Muscle of arm (tissue), 12 donors: ENCODE results near the gene ACACA. TPM values are rescaled to one million over a fixed set of nuclear protein-coding genes. Genes with fewer than 3 reads are reported as not detected.

ENCODE experiments used
- DNase-seq: peaks from one replicate; pipeline ENCODE4 v3.0.0-alpha.2; 2013
- polyA plus RNA-seq, 12 donors: library from polyadenylated mRNA; unstranded; fragments of 120-200 nt; gene quantifications; one replicate each; pipeline ENCODE4 v1.2.1, GENCODE V29; 2013; ENCODE audit not compliant: insufficient read length in 12 of 12

Gene ACACA
- polyA plus RNA-seq, 12 donors: 21.6 to 54.8 (median 29.8) TPM; not detected in 1

DNA sequence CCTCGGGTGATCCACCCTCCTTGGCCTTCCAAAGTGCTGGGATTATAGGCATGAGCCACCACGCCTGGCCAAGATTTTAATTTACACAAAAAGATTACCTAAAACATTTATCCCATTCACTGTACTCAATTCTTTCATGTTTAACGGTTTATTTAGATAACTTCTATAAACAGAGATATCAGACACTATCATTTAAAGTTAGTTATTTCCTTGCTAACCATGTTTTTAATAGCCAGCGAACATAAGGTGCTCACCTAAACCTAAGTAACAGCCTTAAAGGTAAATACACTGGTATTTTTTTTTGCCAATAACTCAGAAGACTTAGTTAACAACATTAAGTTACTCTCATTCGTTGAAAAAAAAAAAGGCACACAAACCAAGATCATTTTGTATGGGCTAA, 112.9 kb downstream of the ACACA start:
- DNase-seq: no peak

DNA sequence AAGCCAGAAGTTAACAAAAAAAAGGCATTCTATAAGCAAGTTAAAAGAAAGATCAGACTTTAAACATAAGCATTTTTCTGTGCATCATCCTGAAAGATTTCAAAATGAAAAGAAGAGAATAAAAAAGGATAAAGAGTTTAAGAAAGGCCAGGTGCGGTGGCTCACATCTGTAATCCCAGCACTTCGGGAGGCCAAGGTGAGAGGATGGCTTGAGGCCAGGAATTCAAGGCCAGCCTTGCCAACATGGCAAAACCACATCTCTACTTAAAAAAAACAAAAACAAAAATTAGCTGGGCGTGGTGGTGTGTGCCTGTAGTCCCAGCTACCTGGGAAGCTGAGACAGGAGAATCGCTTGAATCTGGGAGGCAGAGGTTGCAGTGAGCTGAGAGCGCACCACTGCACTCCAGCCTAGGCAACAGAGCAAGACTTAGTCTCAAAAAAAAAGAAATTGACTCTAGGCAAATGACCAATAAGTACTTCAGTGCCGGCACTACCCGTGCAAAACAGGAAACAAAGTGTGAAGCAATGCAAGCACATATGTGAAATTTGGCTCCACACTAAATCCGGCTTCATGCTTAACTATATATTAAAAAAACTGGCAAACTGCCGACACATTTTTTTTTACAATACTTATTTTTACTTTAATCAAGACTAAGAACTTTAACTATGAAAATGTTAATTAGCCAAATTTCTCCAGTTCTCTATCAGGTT, 114.1 kb downstream of the ACACA start:
- DNase-seq: no peak

DNA sequence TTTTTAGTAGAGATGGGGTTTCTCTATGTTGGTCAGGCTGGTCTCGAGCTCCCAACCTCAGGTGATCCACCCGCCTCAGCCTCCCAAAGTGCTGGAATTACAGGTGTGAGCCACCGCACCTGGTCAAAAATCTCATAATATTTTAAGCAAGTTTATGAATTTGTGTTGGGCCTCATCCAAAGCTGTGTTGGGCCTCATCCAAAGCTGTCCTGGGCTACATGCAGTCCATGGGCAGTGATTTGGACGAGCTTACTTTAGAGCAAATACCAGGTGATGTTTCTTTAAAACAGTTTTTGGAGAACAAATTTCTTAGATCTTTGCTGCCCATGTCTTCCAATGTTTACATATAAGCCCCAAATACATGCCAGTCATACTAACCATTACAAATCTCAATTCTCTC, 115.3 kb downstream of the ACACA start:
- DNase-seq: no peak

DNA sequence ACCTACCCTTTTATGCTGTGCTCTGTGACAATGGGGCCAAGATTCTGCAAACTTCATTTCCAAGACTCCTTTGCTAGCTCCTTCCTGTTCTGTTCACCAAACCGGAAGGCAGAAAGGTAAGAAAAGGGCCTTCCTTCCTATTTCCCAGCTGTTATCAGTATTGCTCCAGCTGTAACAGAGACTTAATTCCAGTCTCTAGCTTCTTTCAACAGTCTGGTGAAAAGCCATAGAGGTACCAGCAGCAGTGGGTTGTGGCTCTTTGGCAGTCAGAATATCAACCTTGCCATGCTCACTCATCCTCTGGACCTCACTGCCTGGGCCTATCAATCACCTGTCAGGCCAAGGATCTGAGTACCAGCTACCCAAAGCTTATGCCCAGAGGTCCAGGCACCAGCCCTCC, 120.2 kb downstream of the ACACA start:
- no peak for DNase-seq

DNA sequence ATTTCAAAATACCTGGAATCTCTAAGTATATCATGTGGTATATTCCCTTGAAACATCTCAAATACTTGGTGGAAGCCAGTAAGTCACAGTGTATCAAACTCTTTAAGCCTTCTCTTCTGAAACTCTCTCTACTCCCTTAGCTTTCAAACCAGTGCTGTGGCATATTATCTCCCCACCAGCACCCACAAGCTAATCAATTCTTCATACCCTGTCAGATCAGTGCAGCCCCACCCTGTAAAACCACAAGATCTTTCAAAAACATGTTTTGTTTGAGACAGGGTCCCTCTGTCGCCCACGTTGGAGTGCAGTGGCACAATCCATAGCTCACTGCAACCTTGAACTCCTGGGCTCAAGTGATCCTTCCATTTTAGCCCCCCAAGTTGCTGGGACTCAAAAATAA, 122.4 kb downstream of the ACACA start:
- no peak for DNase-seq

DNA sequence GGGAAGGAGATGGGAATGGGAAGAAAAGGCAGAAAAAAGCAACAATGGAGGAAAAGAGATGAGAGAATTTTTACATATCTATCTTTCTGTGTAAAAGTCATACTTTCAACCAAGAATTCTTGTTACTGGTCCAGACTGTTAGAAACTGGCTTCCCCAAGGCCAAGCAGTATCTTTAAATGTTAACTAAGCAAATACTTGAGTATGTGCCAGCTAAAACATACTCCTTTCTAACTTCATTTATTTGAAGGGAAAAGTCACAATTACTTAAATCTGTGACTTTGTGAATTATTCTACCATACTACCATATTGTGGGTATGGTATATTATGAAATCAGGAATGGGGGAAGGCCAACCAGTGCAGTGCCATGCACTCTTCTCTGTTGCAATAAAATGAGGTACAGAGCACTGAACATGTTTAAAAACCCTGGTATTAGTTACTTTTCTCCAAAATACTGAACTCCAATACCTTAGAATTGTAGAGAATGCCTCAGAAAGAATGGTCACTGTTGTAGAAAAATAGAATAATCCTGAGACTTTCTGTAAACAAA, 123.1 kb downstream of the ACACA start:
- no peak for DNase-seq

DNA sequence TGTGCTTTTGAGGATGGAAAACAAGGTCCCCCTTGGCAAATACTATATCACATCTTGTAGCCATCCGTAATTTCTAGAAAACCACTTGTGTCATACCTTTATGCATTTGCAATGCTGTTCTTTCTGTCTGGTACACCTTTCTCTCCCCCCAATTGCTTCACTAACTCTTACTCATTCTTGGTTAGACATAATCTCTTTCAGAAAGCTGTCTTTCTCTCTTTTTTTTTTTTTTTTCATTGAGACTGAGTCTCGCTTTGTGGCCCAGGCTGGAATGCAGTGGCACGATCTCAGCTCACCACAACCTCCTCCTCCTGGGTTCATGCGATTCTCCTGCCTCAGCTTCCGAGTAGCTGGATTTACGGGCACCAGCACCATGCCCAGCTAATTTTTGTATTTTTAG, 125.8 kb downstream of the ACACA start:
- no peak for DNase-seq

DNA sequence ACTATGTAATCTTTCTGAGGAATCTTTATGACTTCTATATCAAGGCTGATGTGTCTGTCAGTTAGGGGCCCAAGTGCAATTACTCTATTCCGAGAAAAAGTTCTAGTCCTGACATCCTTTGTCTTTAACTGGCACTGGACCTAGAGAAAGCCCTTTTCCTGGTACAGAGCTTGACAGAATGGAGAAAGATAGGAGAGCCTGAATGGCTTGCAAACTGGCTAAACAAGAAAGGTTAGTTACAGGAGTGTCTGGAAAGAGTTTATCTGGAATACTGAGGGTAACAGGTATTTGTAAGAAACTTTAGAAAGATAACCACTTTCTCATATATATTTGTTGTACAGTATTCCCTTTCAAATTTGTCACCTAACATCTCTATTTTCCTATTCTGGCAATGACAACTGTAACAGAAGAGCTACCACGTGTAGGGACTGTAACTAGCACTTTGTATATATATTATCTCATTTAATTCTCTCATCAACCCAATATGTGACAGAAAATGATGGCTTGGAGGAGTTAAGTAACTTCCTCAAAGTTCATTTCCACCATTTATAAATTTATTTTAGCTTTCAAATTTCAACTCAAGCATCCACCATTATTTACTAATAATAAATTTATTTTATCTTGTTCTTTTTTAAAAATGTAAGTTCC, 128.3 kb downstream of the ACACA start:
- no peak for DNase-seq

DNA sequence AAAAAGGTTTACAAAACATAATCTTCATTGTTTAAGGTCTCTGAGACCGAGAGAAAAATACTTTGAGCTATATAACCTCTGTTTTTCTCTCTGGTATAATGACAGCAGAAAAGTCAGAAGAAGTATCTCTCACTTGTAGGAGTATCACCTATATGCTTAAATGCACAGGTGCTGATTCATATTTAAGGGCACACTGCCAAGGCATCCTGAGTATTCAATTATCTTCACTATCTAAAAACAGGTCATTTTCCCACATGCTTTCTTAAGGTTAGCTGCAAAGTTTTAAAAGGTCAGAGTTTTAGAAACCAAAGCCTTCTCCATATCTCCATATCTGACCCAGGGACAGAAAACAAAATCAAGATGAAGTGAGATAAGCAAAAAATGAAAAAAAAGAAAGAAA, 130.2 kb downstream of the ACACA start:
- no peak for DNase-seq

DNA sequence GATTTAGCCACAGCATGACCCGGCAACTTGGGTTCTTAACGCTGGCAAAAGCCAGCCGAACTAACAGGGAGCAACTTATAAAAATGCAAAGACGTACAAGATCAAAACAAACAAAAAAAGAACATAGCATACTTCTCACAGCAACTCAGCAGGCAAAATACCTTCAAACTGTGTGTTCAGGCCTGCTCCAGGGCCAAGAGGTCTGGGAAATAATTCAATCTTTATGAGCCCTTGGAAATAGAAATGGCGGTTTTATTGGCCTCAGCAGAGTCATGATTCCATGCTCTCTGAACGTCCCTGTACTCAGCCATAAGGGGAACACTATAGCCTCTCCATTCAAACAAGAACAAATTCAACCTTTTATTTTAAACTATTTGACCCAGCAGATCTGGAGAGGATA, 132.2 kb downstream of the ACACA start:
- DNase-seq: no peak

DNA sequence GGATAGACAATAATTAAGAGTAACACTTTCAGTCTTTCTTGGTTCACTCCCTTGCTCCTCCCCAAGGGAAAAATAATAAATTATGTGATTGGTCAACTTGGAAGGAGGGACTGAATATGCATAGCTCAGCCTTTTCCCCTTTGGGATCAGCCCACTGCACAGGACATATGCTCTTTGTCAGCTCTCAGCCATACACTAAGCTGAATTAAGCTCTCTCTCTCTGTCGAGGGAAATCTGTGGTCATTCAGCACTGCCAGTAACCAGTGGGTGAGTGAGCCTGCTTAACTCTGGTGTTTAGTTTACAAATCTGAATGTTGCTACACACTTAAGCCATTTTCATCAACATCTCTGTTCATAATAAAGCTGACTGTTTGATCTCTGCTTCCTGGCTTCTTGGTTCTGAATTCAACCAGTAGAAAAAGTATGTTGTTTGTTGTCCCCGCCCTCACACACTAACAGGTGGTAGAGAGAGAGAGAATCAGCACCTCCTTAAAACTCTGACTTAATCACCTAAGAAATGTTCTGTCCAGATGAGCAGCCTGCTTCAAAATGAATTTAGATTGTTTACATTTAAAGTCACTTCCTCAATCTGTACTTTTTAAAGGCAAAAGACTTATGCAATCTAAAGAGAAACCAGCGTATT, 133.1 kb downstream of the ACACA start:
- DNase-seq: no peak

DNA sequence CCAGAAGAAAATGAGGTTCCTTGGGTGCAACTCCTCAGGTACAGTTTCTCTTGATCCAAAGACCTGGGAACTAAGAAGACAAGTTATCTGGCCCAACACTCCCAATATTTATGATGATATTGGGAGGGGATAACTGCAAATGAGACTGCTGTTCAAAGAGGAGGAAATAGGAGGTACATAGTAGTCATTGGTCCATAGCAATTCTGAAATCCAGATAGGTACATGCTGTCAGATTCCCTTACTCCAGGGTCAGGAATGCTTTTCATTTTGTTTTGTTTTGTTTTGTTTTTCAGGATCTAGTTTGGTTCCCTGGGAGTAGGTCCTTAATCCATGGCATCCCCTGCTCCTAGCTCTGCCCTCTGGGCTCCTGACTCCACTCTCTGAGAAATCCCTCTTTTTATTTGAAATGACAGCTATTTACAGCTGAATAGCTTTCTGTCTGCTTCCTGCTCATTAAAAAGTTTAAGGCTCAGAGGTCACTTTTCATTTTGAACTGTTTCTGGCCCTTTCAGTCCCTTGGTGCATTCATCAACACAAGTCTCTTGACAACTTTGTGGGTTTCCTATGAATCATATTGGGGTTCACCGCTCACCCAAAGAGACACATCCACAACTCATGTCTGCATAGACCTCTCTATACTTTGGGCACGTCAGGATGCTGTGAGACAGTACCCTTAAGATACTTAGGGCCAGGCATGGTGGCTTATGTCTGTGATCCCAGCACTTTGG, 141.0 kb downstream of the ACACA start:
- no peak for DNase-seq

DNA sequence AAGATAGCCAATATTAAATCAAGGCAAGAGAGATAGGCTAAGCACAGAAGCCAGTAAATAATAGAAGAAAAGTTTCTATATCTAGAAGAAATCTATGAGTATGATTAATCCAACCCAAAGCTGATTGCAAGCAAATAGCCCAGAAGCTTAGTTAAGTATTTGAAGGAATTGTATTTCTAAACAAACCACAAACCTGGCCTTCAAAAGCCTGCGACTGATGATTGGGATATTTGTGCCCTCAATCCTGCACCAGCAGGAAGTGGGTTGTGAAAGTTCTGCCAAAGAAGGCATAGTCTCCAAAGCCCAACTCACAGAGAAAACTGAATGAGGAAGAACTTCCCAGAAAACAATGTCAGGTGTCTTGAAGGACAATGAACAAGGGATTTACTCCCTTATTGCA, 145.3 kb downstream of the ACACA start:
- DNase-seq: no peak

DNA sequence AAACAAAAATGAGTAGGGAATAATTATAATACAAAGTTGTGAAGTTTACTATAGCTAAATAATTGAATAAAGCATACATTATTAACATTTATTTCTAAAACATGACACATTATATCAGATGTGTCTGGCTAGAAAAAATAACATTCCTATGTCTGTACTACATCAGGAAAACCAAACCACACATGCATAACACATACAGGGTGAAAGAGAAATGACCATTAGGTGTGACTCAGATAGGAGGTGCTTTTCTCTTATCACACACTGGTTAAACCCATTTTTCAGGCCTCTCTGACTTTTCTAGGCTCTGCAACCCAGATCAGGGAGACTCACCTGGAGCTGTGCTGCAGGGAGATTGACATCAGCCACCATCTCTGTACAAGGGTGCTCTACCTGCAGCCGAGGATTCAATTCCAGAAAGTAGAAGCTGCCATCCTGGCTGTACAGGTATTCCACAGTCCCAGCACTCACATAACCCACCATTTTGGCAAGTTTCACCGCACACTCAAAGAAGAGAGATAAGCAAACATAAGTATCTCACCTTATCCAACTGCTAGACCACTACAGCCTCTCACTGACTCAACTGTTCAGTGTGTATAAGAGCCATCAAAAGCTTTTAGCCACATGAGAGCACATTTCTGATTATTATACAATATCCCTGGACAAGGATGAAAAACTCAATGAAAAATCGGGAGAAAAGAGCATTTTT, 147.5 kb downstream of the ACACA start:
- no peak for DNase-seq

DNA sequence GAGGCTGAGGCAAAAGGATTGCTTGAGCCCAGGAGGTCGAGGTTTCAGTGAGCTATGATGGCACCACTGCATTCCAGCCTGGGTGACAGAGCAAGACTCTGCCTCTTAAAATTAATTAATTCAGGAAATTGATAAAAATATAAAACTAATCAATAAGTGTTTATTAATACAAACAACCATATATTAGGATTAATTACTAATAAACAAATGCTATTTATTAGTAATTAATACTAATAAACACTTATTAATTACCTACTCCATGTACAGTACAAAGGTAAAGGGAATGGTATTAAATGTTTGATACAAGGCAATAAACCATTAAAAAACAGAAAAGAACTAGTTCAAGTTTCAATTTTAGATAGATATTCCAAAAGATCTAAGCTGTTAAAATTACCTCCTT, 150.0 kb downstream of the ACACA start:
- DNase-seq: no peak

DNA sequence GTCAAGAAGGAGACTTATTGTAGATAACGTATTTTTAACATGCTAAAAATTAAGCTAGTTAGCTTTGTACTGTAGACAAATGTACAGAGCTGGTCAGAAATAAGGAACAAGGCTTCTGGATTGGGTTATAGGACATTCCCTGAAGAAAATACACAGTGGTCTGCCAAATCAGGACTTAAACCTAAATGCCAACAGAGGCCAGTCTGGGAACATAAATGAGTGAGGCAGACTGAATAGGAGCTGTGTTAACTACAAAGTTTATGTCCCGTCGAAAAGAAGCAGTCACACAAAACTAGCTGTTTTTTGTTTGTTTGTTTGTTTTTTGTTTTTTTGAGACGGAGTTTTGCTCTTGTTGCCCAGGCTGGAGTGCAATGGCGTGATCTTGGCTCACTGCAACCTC, 151.2 kb downstream of the ACACA start:
- no peak for DNase-seq

DNA sequence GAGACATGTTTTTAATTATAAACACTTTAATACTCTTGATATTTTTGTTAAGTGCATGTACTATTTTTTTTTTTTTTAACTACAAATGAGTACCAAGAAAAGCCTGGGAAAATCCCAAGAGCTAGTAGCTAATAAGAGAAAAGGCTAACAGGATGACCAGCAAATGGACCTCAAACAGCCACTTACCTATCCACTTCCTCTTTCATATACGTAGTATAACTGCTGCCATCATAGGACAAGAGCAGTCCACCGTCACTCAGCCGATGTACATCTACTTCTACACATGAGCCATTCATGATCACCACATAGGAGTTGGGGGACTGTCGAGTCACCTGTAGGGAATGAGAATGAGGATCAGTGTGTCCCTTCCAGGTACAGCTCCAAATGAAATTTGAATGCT, 158.8 kb downstream of the ACACA start:
- DNase-seq: no peak

DNA sequence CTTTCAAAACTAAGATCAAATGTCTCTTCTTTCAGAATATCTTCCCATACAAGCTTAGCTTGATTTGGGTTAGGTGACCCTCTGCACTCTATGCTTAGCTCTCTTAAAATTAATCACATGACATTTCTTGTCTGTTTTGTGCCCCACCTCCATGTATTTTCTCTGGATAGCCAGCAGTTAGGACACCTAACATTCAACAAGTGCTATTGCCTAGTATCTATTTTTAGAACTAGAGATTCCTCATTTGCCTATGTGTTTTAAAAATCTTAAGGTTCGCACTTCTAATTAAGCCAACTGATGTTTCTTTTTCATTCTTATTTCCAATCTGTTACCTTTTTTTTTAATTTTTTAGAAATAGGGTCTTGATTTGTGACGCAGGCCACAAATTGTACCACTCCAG, 160.6 kb downstream of the ACACA start:
- no peak for DNase-seq

DNA sequence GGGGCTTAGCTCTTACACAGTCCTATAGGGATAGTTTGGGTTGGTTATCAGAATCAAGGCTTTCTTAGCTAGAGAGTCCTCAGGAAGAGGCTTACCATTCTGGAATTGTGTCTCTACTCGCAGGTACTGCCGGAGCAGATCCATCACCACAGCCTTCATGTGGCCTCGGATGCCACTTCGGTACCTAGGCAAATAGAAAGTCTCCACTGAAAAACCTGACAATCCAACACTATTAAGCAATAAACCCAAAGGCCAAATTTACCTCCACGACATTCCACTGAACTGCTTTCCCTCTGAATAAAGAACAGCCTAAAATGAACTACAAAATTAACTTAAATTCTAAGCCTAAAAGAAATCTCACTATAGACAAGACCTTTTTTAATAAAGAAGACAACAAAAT, 166.3 kb downstream of the ACACA start:
- no peak for DNase-seq

DNA sequence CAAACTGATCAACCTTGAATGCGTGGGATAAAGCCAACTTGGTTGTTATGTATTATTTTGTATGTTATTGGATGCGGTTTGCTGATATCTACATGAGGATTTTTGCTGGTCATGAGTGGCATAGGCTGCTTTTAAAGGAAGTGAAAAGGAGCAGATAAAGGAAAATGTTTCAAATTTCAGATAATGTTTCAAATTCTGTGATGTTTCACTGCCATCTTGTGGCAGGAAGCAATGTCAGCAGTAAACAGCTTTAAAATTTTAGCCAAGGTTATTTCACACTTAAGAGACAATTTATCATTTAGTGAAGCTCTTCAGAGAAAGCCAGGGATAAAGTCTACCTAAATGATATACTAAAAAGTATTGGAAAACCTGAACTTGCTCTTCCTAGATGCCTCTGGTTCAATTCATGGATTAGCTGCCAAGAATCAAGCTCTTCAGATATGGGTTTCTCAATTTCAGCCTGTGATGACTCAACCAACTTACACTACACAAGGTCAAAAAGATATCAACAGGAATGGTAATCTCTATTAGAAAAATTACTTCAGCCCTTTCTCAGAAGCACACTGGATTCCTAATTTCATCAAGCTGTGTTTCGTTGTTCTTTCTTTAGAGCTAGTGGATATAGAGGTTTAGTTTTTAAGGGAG, 166.8 kb downstream of the ACACA start:
- peak; percentile 13 for DNase-seq

DNA sequence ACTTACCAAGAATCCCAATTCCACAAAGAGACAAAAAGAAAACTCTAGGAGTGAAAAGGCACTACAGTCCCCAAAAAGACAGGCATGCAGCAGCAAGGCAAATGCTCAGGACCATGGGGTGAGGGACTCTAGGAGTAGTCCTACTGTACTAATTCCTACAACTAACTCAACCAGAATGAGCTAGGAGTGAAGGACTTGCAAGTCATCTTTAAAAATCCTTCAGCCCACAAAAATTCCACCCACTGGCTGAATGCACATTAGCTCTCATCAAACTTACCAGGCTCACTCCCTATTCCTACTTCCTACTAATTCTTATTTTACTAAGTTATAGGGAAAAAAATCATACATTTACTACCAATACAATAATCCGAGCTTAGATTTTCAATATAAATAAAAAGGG, 172.5 kb downstream of the ACACA start:
- DNase-seq: no peak
